Progenitor cell of endocrine pancreas (in vitro differentiated cells): ENCODE data around the gene HTATIP2. TPM values are rescaled to one million over a fixed set of nuclear protein-coding genes. Genes with fewer than 3 reads are reported as not detected.

ENCODE experiments used
- DNase-seq: peaks from one replicate; pipeline ENCODE4 v3.0.0; 2021; ENCODE audit warnings: low spot score; ENCODE audit not compliant: unreplicated experiment
- H3K27ac Mint-ChIP-seq: 2 replicates; pipeline ENCODE4 v1.8.0; 2021; ENCODE audit warnings: mild to moderate bottlenecking, moderate library complexity, mixed read lengths
- H3K27me3 Mint-ChIP-seq: 2 replicates; pipeline ENCODE4 v1.8.0; 2021; ENCODE audit warnings: mixed read lengths
- H3K36me3 Mint-ChIP-seq: 2 replicates; pipeline ENCODE4 v1.8.0; 2022; ENCODE audit warnings: mixed read lengths; ENCODE audit not compliant: insufficient read depth
- H3K4me1 Mint-ChIP-seq: 2 replicates; pipeline ENCODE4 v1.8.0; 2021; ENCODE audit warnings: low read depth, mixed read lengths
- H3K4me3 Mint-ChIP-seq: 2 replicates; pipeline ENCODE4 v1.8.0; 2021; ENCODE audit warnings: low read depth, mild to moderate bottlenecking, moderate library complexity, mixed read lengths
- H3K9me3 Mint-ChIP-seq: 2 replicates; pipeline ENCODE4 v1.8.0; 2021; ENCODE audit warnings: low read depth, mixed read lengths
- CTCF ChIP-seq: fragments of 200-600 bp; sonication (generic); IDR thresholded peaks from one replicate; pipeline ENCODE4 v1.5.0; 2021; ENCODE audit warnings: antibody characterized with exemption, mild to moderate bottlenecking; ENCODE audit not compliant: unreplicated experiment
- total RNA-seq: library from RNA; stranded (reverse); gene quantifications from 2 replicates; pipeline ENCODE4 v1.2.1, GENCODE V29; 2021

Gene HTATIP2
- total RNA-seq, 1 donor from 2014 or later = 21.4 TPM

DNA sequence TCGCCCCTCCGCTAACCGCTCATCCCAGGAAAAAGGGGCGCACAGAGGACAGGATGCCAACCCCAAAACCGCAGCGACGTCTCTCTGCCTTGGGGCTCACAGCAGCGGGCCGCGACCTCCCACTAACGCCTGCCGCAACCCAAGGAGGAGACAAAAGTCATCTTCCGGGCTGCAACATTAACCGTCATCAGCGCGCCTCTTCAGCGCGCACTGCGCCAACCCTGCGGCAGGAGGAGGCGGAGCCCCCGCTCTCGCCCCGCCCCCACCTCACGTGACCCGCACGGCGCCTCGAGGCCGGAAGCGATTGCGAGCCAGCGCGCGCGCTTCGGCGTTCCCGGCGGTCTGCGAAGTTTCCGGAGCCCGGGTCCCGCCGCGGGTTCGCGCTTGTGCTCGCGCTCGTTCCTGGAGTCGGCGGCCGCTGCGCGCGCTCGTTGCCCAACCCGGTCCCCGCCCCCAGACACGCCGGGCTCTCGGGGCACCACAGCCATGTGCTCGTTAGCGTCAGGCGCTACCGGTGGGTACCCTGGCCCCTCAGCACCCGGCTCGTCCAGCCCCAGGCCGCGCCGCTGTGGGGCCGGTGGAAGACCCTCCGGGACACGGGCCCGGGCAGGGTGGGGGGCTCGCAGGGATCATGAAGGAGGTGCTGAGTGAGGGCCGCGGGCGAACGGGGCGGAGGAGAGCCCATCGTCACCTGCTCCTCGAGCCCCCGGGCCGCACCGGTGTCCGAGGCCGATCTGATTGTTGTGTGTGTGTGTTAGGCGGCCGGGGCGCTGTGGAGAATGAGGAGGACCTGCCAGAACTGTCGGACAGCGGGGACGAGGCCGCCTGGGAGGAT, 24.0 kb downstream of the HTATIP2 start, which contains the start of gene PRMT3:
Gene PRMT3 (plus strand): TSS at position 456 of the 835 bp plus-strand sequence. CDS start 31 bp downstream, at position 487.
- Mint-ChIP-seq H3K27me3 (no peaks in the 10 kb centered on the region), H3K36me3 (peaks cover 3% of the 10 kb centered on the region), H3K4me1 (peaks cover 8% of the 10 kb centered on the region), H3K27ac (peak within 1 kb of the TSS; percentile 99), H3K4me3 (peak within 1 kb of the TSS; percentile 98), H3K9me3 (no peaks in the 10 kb centered on the region)
- DNase-seq = peak; percentile 94
- TF ChIP-seq CTCF = peak; percentile 98

- peak overlapping the region; percentile 94 for H3K27ac Mint-ChIP-seq
- H3K36me3 Mint-ChIP-seq = peaks cover 5% of the 10 kb centered on the region
- DNase-seq = no peak
- no peak for TF ChIP-seq CTCF
- H3K4me3 Mint-ChIP-seq = peak overlapping the region; percentile 98
- H3K9me3 Mint-ChIP-seq = no peaks in the 10 kb centered on the region
- no peaks in the 10 kb centered on the region for H3K27me3 Mint-ChIP-seq
- peaks cover 8% of the 10 kb centered on the region for H3K4me1 Mint-ChIP-seq
These were observed 24.9 kb downstream of the HTATIP2 start for GRCh38 chr11:20388096-20389055.

GRCh38 chr11:20397281-20397680, 33.8 kb downstream of the HTATIP2 start:
- Mint-ChIP-seq H3K27ac (peak overlapping the region; percentile 50), H3K27me3 (no peaks in the 10 kb centered on the region), H3K9me3 (no peaks in the 10 kb centered on the region), H3K36me3 (peaks cover 13% of the 10 kb centered on the region), H3K4me3 (no peak overlapping the region), H3K4me1 (no peaks in the 10 kb centered on the region)
- DNase-seq = no peak
- TF ChIP-seq CTCF = peak; percentile 66

DNA sequence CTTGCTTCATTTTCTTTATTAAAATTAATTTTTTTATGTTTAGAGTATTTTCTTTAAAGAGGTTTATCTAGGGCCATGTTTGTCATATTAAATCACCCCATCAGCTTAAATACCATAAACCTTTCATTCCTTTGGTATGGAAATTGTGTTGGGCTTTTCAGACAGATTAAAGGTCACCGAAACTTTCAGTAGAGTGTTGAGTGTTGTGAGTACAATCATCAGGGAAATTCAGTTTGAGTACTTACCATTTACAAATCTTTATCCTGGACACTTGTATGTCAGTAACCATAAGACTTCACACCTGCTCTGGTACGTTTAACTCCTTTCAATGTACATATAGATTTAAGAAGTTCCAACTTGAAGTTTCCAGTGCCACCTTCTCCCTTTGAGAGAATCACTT, 36.0 kb downstream of the HTATIP2 start:
- H3K27ac Mint-ChIP-seq = no peak overlapping the region
- DNase-seq = no peak
- no peaks in the 10 kb centered on the region for H3K27me3 Mint-ChIP-seq
- H3K4me1 Mint-ChIP-seq = no peaks in the 10 kb centered on the region
- no peaks in the 10 kb centered on the region for H3K9me3 Mint-ChIP-seq
- H3K4me3 Mint-ChIP-seq = no peak overlapping the region
- H3K36me3 Mint-ChIP-seq = peaks cover 13% of the 10 kb centered on the region
- no peak for TF ChIP-seq CTCF

DNA sequence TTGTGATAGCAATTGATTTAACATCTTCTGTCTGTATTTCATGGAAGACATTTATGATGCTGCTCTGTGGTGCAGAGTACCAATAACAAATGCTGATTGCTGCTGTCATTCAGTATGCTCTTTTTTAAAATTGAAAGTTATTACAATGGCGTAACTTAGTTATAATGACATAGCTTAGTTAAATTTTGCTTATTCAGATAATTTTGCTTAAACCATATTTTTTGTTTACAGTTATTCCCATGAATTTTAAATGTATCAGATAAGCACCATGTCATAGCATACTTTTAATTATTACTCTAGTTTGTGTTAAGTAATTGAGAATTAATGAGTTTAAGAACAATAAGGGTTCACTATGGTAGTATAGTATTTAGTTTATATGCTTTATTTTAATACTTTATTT, 39.5 kb downstream of the HTATIP2 start:
- H3K27ac Mint-ChIP-seq = no peak overlapping the region
- H3K9me3 Mint-ChIP-seq = no peaks in the 10 kb centered on the region
- H3K27me3 Mint-ChIP-seq = no peaks in the 10 kb centered on the region
- peaks cover 6% of the 10 kb centered on the region for H3K36me3 Mint-ChIP-seq
- no peak for DNase-seq
- H3K4me1 Mint-ChIP-seq = no peaks in the 10 kb centered on the region
- no peak for TF ChIP-seq CTCF
- no peak overlapping the region for H3K4me3 Mint-ChIP-seq
